GM12878 (cell line): Measurements from ENCODE around the gene PDGFA. TPM values are rescaled to one million over a fixed set of nuclear protein-coding genes. Genes with fewer than 3 reads are reported as not detected.

Experiments
- ASH2L ChIP-seq: fragments of 300-600, 200-600 bp; sonication (generic); IDR thresholded peaks from 2 replicates; pipeline ENCODE4 v1.6.1; 2017; ENCODE audit warnings: low read depth, mild to moderate bottlenecking, borderline replicate concordance
- BACH1 ChIP-seq: fragments of 450-650 bp; IDR thresholded peaks from 2 replicates; pipeline ENCODE4 v1.6.1; 2017; ENCODE audit warnings: mild to moderate bottlenecking, borderline replicate concordance
- CBFB ChIP-seq: IDR thresholded peaks from 2 replicates; pipeline ENCODE4 v1.6.1; 2016; ENCODE audit warnings: antibody characterized with exemption, low read depth
- CTCF ChIP-seq, 3 experiments: IDR thresholded peaks in 2 of 3; conservative IDR thresholded peaks in 1 of 3; 2 replicates each; pipeline ENCODE4 v1.5.1; 2011; ENCODE audit warnings: low read depth in 3 of 3, low read length in 3 of 3, mild to moderate bottlenecking in 3 of 3, control low read depth in 2 of 3, moderate library complexity in 2 of 3, inconsistent platforms in 1 of 3, mixed read lengths in 1 of 3; ENCODE audit not compliant: control insufficient read depth in 2 of 3, insufficient read depth in 1 of 3; ENCODE audit errors: extremely low read depth in 1 of 3
- EED ChIP-seq: sonication (generic); IDR thresholded peaks from 2 replicates; pipeline ENCODE4 v1.6.1; 2016; ENCODE audit warnings: antibody characterized with exemption, low read depth
- EGR1 ChIP-seq, 2 experiments: IDR thresholded peaks; 1 replicate in 1 of 2; 2 replicates in 1 of 2; pipeline ENCODE4 v1.6.1; 2011 to 2012; ENCODE audit warnings: low read depth in 2 of 2, low read length in 2 of 2, borderline replicate concordance in 1 of 2, mild to moderate bottlenecking in 1 of 2, moderate library complexity in 1 of 2
- EP300 ChIP-seq, 2 experiments: fragments of 150-350 bp in 1 of 2; IDR thresholded peaks; 2 replicates each; pipeline ENCODE4 v1.6.1; 2011 to 2012; ENCODE audit warnings: low read depth in 2 of 2, low read length in 2 of 2, borderline replicate concordance in 1 of 2, improper control_type of control experiment in 1 of 2, inconsistent platforms in 1 of 2; ENCODE audit not compliant: control insufficient read depth in 1 of 2
- ETV6 ChIP-seq, 2 experiments: fragments of 450-650 bp in 1 of 2; IDR thresholded peaks in 1 of 2; conservative IDR thresholded peaks in 1 of 2; 2 replicates each; pipeline ENCODE4 v1.6.1; 2014; ENCODE audit warnings: antibody characterized with exemption in 1 of 2, borderline replicate concordance in 1 of 2, low read depth in 1 of 2, mild to moderate bottlenecking in 1 of 2, moderate library complexity in 1 of 2
- GABPA ChIP-seq: IDR thresholded peaks from 2 replicates; pipeline ENCODE4 v1.6.1; 2014; ENCODE audit warnings: antibody characterized with exemption, low read depth, mild to moderate bottlenecking, inconsistent platforms
- NFYA ChIP-seq: IDR thresholded peaks from 2 replicates; pipeline ENCODE4 v1.6.1; 2011; ENCODE audit warnings: low read depth, mild to moderate bottlenecking, low read length, improper control_type of control experiment, borderline replicate concordance
- NKRF ChIP-seq: fragments of 450-650 bp; conservative IDR thresholded peaks from 2 replicates; pipeline ENCODE4 v1.6.1; 2017; ENCODE audit warnings: mild to moderate bottlenecking, moderate library complexity
- NR2C1 ChIP-seq: fragments of 450-650 bp; IDR thresholded peaks from 2 replicates; pipeline ENCODE4 v1.6.1; 2017; ENCODE audit warnings: antibody characterized with exemption, mild to moderate bottlenecking, moderate library complexity
- NRF1 ChIP-seq: conservative IDR thresholded peaks from 2 replicates; pipeline ENCODE4 v1.6.1; 2011; ENCODE audit warnings: mild to moderate bottlenecking, low read depth, low read length, improper control_type of control experiment
- PAX8 ChIP-seq: fragments of 450-650 bp; IDR thresholded peaks from 2 replicates; pipeline ENCODE4 v1.6.1; 2017; ENCODE audit warnings: mild to moderate bottlenecking, moderate library complexity
- POLR2AphosphoS2 ChIP-seq: IDR thresholded peaks from 2 replicates; pipeline ENCODE4 v1.6.1; 2011; ENCODE audit warnings: low read depth, mild to moderate bottlenecking, low read length, improper control_type of control experiment, moderate library complexity
- POLR2AphosphoS5 ChIP-seq: IDR thresholded peaks from 2 replicates; pipeline ENCODE4 v1.6.1; 2011; ENCODE audit warnings: mild to moderate bottlenecking, low read length, inconsistent platforms
- RFX5 ChIP-seq: IDR thresholded peaks from 2 replicates; pipeline ENCODE4 v1.6.1; 2011; ENCODE audit warnings: low read depth, low read length, improper control_type of control experiment
- SREBF1 ChIP-seq: IDR thresholded peaks from 2 replicates; pipeline ENCODE4 v1.6.1; 2012; ENCODE audit warnings: mild to moderate bottlenecking, low read length
- SREBF2 ChIP-seq: IDR thresholded peaks from 2 replicates; pipeline ENCODE4 v1.6.1; 2012; ENCODE audit warnings: mild to moderate bottlenecking, low read length
- STAT1 ChIP-seq: fragments of 450-650 bp; conservative IDR thresholded peaks from 2 replicates; pipeline ENCODE4 v1.6.1; 2014; ENCODE audit warnings: antibody characterized with exemption, mild to moderate bottlenecking
- SUPT20H ChIP-seq: IDR thresholded peaks from 2 replicates; pipeline ENCODE4 v1.6.1; 2011; ENCODE audit warnings: low read depth, mild to moderate bottlenecking, low read length, moderate library complexity, borderline replicate concordance; ENCODE audit not compliant: control insufficient read depth
- TAF1 ChIP-seq: IDR thresholded peaks from 2 replicates; pipeline ENCODE4 v1.6.1; 2011; ENCODE audit warnings: mild to moderate bottlenecking, low read depth, low read length, borderline replicate concordance
- ZBTB4 ChIP-seq: fragments of 450-650 bp; formaldehyde crosslinking; IDR thresholded peaks from 2 replicates; pipeline ENCODE4 v1.4.0; 2022; ENCODE audit warnings: mild to moderate bottlenecking, moderate library complexity
- polyA plus RNA-seq, 11 experiments: library from polyadenylated mRNA; depleted of rRNA in 4 of 11; unstranded in 6 of 11; stranded (reverse) in 5 of 11; fragments of >200 nt; fragmentation: Nextera tagmentation in 4 of 11; fragmentation: Illumina TruSeq in 1 of 11; extraction: Ambion mirVana in 4 of 11; extraction: Trizol in 1 of 11; gene quantifications; 1 replicate in 1 of 11; 2 replicates in 10 of 11; pipeline versions ENCODE4 v1.2.1 to v1.2.3, GENCODE V29; 2011 to 2016; ENCODE audit warnings: inconsistent platforms in 2 of 11, missing spikeins in 2 of 11, low read depth in 1 of 11
- total RNA-seq, 4 experiments: library from RNA; depleted of rRNA in 3 of 4; stranded (reverse); fragments of >200 nt in 3 of 4; fragmentation: Illumina TruSeq in 1 of 4; extraction: Trizol in 1 of 4; gene quantifications; 2 replicates each; pipeline versions ENCODE4 v1.2.1 to v1.2.3, GENCODE V29; 2013 to 2021

The PDGFA gene
- total and polyA plus RNA-seq, 10 of the 15 experiments (the other 5 are each of a cell fraction or from before 2014, with no cell fraction given): 2.5 to 10.0 (median 5.6) TPM

- no peak for TF ChIP-seq CTCF (IDR thresholded peaks at IDR 0.05 in 2 of 3, conservative IDR thresholded peaks at IDR 0.05 in 1 of 3; ENCODE audit: control insufficient read depth in 2 of 3, extremely low read depth in 1 of 3, insufficient read depth in 1 of 3, low read depth in 3 of 3, low read length in 3 of 3)
- no peak for TF ChIP-seq TAF1
- no peak for TF ChIP-seq EGR1 (IDR thresholded peaks at IDR 0.05; ENCODE audit: borderline replicate concordance in 1 of 2, low read depth in 2 of 2, low read length in 2 of 2)
- TF ChIP-seq RFX5: no peak
- TF ChIP-seq NKRF: no peak
- TF ChIP-seq BACH1: no peak
- TF ChIP-seq ETV6 (conservative IDR thresholded peaks at IDR 0.05 in 1 of 2, IDR thresholded peaks at IDR 0.05 in 1 of 2; ENCODE audit: borderline replicate concordance in 1 of 2, low read depth in 1 of 2): no peak
- TF ChIP-seq NR2C1: no peak
- no peak for TF ChIP-seq SREBF1
- TF ChIP-seq EP300 (IDR thresholded peaks at IDR 0.05; ENCODE audit: borderline replicate concordance in 1 of 2, control insufficient read depth in 1 of 2, low read depth in 2 of 2, low read length in 2 of 2): peak; percentile 45 to 84; a peak in 3 of 4 replicates
- TF ChIP-seq POLR2AphosphoS2: no peak
- TF ChIP-seq SREBF2: no peak
- TF ChIP-seq ZBTB4: no peak
- TF ChIP-seq NFYA: no peak
- TF ChIP-seq POLR2AphosphoS5: no peak
- no peak for TF ChIP-seq GABPA
- no peak for TF ChIP-seq PAX8
- TF ChIP-seq ASH2L: no peak
- no peak for TF ChIP-seq STAT1
- TF ChIP-seq EED: peak; percentile 40; the same call in 1 of the 2 replicates
- no peak for TF ChIP-seq NRF1
- no peak for TF ChIP-seq CBFB
- TF ChIP-seq SUPT20H: no peak
Measured at GRCh38 chr7:490461-491291, 29.0 kb downstream of the PDGFA start (continued).
